AG20443 (cell line): ENCODE measurements around the gene STX5.
"Not testable (repeated sequence)": the region's sequence is repeated elsewhere in the genome, so short reads cannot be mapped to it uniquely, and the experiment has no call there.

Experiments used
- DNase-seq: peaks from one replicate; pipeline ENCODE4 v3.0.0; 2012; ENCODE audit warnings: low spot score, mixed read lengths

The STX5 gene, protein sequence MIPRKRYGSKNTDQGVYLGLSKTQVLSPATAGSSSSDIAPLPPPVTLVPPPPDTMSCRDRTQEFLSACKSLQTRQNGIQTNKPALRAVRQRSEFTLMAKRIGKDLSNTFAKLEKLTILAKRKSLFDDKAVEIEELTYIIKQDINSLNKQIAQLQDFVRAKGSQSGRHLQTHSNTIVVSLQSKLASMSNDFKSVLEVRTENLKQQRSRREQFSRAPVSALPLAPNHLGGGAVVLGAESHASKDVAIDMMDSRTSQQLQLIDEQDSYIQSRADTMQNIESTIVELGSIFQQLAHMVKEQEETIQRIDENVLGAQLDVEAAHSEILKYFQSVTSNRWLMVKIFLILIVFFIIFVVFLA

DNA sequence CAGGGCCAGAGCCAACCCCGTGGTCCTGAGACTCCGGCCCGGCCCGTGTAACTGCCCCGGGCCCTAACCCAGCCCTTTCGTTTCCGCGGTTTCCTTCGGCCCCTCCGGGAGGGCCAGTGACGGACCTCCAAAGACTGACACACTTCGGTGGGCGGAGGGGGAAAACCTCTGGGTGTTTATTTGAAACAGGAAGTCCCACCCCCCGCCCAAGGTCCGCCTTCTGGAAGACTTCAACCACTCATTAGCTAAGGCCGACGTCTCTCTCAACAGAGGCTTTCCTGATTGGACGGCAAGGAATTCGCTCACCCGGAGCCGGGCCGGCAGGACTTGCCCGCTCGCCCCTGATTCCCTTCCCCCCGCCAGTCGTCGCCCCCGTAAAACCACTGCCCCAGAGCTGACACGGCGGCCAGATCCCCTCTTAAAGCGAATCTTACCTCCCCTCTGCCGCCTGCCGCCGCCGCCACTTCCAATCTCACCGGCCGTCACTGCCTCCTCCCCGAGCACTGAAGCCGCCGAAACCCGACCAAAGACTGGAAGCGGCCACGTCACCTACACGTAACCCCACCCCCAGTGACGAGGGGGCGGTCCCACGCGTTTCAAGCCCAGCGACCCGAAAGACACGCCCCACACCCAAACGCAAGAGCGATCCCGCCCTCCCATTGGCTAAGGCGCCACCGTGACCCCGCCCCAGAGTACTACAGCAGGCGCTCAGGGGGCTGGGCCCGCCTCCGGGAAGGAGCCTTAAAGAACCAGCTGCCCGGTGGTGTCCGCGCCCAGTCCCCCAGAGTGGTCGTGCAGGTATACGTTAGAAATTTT is at the start of gene STX5:
TSS of gene STX5 (minus strand) at position 532 of the 816 bp plus-strand sequence. CDS start 808 bp downstream, outside the sequence.
- DNase-seq = peak; percentile 97

- DNase-seq = peak; percentile 92
These were observed 49.1 kb upstream of the STX5 start, which contains the start of gene SLC3A2 for GRCh38 chr11:62880803-62881578. SLC3A2 (plus strand) TSS chr11:62880896; CDS start chr11:62881024, 128 bp downstream.

DNA sequence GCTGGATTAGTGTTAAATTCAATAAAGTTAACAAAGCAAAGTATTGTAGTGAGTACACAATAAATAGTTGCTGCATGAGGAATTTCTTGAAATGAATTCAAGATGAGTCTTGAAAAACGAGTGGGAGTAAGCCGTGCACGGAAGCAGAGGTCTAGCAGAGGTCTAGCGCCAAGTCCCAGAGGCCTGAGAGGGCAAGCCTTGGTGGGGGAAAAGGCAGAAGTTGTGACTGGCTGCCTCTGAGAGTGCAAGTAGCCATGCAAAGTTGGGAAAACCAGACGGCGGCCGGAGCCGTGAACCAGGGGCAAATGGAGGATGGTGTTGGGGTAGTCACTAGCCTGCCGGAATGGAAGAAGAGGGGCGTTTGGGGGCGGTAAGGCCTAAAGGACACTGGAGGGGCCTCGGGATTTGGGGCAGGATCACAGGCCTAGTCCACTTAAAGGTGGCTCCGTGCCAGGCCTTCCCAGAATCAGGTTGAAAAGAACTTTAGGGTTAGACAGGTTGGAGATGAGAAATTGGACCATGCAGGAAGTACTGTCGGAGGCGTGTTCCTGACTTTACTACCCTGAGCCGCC is 48.5 kb upstream of the STX5 start:
- peak; percentile 89 for DNase-seq

- DNase-seq = no peak
These were observed 47.6 kb upstream of the STX5 start for GRCh38 chr11:62879235-62879978.

DNA sequence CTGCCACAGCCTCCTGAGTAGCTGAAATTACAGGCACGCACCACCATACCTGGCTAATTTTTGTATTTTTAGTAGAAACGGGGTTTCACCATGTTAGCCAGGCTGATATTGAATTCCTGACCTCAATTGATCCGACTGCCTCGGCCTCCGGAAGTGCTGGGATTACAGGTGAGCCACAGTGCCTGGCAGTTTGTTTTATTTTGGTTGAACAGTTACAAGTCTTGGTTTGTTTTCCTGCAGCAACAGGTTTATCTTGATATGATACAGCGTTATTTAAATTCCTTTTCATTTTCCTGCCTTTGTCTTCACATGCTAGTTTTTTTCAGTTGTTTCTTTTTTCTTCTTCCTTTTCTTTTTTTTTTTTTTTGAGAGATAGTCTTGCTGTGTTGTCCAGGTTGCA is 44.9 kb upstream of the STX5 start:
- DNase-seq = no peak

- DNase-seq = no peak
These were observed 44.0 kb upstream of the STX5 start for GRCh38 chr11:62875698-62876478.

DNA sequence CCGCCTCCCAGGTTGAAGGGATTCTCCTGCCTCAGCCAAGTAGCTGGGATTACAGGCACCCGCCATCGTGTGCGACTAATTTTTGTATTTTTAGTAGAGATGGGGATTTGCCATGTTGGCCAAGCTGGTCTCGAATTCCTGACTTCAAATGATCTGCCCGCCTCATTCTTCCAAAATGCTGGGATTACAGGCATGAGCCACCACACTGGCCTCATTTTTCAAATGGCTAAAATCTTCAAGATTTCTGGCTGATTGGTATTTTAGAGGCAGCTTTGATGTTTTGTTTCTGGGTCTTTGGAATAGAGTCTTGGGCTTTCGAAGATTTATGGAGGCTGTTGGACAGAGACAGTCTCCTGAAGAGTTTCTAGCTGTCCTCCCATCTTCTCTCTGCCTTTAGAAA is 43.0 kb upstream of the STX5 start:
- DNase-seq = no peak

GRCh38 chr11:62865635-62866034 is 33.8 kb upstream of the STX5 start:
- DNase-seq = no peak

DNA sequence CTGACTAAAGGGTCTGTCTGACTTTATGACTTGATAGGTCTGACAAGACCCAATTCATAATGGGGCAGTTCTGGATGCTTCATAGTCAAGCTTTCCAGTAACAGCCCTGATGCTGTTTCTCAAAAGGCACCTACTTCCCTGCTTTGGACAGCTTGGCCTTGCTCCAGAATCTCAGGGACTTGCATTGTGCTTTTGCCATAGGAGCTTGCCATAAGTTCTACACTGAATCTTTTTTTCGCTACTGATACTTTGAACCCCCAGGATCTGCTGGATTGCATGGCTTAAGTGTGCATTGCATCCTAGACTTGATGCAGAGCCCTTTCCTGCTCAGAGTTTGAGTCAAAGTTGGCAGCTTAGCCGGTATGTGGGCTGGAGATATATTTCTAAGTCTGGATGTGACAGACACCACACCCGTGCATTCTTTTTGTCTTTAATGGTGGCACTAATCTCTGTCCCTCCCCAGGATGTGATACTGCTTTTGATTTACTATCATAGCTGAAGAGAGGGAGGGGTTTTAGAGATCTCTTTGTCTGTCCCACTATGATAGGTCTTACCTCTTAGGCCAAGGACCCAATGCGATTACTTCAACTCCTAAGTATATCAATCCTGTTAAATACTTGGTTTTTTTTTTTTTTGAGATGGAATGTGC is 32.0 kb upstream of the STX5 start:
- DNase-seq = no peak

DNA sequence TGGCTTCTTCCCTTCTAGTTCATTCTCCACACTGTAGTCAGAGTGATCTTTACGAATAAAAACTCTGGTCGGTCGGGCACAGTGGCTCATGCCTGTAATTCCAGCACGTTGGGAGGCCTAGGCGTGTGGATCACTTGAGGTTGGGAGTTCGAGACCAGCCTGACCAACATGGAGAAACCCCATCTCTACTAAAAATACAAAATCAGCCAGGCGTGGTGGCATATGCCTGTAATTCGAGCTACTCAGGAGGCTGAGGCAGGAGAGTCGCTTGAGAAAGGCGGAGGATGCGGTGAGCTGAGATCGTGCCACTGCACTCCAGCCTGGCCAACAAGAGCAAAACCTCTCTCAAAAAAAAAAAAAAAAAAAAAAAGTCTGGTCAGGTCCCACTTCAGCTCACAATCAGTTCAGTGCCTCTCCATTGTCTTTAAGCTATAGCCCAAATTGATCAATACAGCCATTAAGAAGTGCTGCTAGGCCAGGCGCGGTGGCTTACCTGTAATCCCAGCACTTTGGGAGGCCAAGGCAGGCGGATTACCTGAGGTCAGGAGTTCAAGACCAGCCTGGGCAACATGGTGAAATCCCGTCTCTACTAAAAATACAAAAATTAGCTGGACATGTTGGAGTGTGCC is 29.8 kb upstream of the STX5 start:
- not testable (repeated sequence) for DNase-seq

DNA sequence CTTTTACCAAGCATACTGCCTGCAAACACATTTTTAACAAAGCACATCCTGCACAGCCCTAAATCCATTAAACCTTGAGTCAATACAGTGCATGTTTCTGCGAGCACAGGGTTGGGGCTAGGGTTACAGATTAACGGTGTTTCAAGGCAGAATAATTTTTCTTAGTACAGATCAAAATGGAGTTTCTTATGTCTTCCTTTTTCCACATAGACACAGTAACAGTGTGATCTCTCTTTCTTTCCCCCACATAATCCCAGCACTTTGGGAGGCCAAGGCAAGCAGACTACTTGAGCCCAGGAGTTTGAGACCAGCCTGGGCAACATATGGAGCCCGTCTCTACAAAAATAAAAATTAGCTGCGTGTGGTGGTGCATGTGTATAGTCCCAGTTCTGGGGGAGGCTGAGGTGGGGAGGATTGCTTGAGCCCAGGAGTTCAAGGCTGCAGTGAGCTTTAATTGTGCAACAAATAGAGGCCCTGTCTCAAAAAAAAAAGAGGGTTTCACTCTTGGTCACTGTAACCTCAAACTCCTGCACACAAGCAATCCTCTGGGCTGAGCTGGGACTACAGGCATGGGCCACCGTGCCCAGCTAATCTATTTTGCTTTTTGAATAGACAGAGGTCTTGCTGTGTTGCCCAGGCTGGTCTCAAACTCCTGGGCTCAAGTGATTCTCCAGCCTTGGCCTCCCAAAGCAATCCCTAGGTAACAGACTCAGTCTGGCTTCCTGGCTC is 29.1 kb upstream of the STX5 start:
- DNase-seq = no peak

DNA sequence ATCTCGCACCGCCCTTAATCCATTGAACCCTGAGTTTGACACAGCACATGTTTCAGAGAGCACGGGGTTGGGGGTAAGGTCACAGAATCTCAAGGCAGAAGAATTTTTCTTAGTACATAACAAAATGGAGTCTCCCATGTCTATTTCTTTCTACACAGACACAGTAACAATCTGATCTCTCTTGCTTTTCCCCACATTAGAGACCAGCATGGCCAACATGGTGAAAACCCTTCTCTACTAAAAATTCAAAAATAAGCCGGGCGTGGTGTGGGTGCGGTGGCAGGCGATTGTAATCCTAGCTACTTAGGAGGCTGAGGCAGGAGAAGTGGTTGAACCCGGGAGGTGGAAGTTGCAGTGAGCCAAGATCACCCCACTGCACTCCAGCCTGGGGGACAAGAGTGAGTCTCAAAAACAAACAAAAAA is 27.4 kb upstream of the STX5 start:
- DNase-seq = not testable (repeated sequence)

DNA sequence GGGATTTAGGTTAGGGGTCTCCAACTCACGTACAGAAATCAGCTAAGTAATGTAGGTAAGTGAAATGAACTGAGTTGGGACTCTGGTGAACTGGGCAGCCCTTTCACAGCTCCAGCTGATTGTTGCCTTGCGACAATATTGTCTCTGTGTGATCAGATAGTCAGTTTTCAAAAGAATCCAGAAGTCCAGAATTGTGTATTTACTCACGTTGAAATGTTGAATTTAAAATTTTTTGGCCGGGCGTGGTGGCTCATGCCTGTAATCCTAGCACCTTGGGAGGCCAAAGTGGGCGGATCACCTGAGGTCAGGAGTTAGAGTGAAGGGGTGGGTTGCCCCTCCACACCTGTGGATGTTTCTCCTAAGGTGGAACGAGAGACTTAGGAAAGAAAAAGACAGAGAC is 26.4 kb upstream of the STX5 start:
- no peak for DNase-seq

- no peak for DNase-seq
These were observed 25.7 kb upstream of the STX5 start for GRCh38 chr11:62857541-62857982.

- no peak for DNase-seq
These were observed 24.6 kb upstream of the STX5 start for GRCh38 chr11:62856333-62856895.

GRCh38 chr11:62855571-62856332 is 23.9 kb upstream of the STX5 start:
- peak; percentile 98 for DNase-seq

- no peak for DNase-seq
These were observed 23.1 kb upstream of the STX5 start for GRCh38 chr11:62854825-62855570.
